Fibroblast of villous mesenchyme (primary cell): Measurements from ENCODE around the gene GLS. TPM values are rescaled to one million over a fixed set of nuclear protein-coding genes. Genes with fewer than 3 reads are reported as not detected.

Source experiments
- DNase-seq: peaks from one replicate; pipeline ENCODE4 v3.0.0-alpha.2; 2010; ENCODE audit warnings: low read depth
- H3K4me3 ChIP-seq: 2 replicates; pipeline ENCODE4 v1.5.1; 2011; ENCODE audit warnings: low read depth, mild to moderate bottlenecking, low read length
- total RNA-seq: library from RNA; depleted of rRNA; stranded (reverse); fragments of >200 nt; gene quantifications from 2 replicates; pipeline ENCODE4 v1.2.3, GENCODE V29; 2012
- TF ChIP-seq, protein P1 (sequence below): IDR thresholded peaks from 2 replicates; pipeline ENCODE4 v1.5.1; 2012; ENCODE audit warnings: low read depth, mild to moderate bottlenecking, low read length; ENCODE audit not compliant: insufficient read depth

The GLS gene
- total RNA-seq, 1 donor, result 519 TPM

DNA sequence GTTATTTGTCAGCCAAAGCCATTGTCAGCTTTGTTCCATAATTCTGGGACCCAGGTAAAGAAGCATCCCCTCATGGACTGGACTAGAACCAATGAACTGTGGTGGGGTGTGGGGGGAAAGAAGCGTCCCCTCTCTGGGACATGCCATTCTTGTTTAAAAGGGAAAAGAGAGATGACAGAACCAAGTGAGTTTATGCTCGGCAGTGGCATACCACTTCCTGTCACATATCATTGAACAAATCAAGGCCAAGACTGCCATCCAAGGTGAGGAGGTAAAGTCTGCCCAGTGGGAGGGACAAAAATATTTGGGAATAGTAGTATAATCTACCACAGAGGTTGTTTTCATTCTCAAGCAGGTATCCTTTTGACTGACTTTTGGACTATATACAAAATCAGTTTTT lies 4.7 kb upstream of the GLS start:
- DNase-seq, result no peak
- TF ChIP-seq, protein P1, sequence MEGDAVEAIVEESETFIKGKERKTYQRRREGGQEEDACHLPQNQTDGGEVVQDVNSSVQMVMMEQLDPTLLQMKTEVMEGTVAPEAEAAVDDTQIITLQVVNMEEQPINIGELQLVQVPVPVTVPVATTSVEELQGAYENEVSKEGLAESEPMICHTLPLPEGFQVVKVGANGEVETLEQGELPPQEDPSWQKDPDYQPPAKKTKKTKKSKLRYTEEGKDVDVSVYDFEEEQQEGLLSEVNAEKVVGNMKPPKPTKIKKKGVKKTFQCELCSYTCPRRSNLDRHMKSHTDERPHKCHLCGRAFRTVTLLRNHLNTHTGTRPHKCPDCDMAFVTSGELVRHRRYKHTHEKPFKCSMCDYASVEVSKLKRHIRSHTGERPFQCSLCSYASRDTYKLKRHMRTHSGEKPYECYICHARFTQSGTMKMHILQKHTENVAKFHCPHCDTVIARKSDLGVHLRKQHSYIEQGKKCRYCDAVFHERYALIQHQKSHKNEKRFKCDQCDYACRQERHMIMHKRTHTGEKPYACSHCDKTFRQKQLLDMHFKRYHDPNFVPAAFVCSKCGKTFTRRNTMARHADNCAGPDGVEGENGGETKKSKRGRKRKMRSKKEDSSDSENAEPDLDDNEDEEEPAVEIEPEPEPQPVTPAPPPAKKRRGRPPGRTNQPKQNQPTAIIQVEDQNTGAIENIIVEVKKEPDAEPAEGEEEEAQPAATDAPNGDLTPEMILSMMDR, result no peak
- no peak overlapping the region for H3K4me3 ChIP-seq

DNA sequence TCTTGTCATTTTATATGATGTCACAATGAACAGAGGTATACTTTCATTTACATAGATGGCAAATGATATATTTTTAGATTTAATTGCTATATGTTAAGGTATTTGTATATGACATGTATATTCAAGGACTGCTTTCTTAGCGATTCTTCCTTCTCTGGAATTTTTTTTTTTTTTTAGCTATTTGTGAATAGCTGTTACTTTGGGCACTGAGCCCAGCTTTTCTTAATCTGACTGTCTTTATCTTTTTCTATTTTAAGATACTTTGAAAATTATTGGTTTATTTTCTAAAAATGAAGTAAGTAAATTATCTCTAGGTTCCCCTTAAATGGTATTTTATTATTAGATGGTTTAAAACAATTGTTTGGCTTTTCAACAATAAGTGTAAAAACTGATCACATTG lies 4.0 kb upstream of the GLS start:
- no peak overlapping the region for H3K4me3 ChIP-seq
- DNase-seq, result no peak
- TF ChIP-seq, protein P1, result no peak

DNA sequence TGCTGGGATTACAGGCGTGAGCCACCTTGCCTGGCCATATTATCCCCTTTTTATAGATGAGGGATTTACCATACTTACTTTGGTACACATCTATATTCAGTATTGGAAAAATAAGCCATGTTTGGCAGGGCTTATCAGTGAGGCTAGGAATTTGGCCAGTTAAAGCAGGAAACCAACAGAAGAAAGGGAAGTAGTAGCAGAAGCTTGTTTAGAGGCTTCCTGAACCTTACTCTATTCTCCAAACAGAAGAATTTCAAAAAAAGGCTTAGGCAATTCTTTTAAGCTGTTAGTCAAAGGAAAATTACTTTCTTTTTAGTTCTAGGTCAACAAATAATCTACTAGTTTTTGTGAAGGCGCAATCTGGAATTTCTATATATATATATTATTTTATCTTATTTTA lies 3.2 kb upstream of the GLS start:
- H3K4me3 ChIP-seq, result no peak overlapping the region
- DNase-seq, result no peak
- TF ChIP-seq, protein P1, result no peak

DNA sequence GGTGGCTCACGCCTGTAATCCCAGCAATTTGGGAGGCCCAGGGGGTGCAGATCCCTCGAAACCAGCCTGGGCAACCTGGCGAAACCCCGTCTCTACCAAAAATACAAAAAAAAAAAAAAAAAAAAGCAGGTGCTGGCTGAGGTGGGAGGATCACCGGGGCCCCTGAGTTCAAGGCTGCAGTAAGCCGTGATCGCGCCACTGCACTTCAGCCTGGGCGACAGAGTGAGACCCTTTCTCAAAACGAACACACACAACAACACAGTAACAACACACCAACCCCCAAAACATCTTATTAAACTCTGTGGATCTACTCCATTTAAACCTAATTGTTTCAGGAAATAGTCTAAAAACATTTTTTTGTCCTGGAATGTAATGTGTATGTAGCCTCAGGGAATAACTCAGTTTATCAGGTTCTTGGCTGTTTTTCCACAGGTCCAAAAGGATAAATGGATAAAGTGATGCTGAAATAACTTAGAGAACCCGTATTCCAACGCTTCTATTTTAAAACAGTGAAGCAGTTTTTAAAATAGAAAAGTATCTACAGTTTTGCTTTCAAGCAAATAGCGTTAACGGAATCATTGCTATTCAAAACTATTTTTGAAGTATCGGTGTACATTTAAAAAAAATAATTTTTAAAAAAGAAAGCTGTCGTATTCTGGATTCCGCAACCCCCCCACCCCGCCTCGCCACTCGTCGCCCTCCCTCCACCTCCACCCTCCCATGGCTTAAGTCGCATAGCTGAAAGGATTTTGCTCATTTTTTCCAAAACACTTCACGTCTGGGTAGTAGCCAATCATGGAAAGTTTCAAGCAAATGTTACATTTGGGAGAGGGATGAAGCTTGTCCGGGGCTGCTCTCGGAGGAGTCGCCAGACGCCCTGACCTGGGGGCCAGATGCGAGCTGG lies 895 bp upstream of the GLS start:
- no peak for DNase-seq
- peak overlapping the region; percentile 76 for H3K4me3 ChIP-seq
- TF ChIP-seq, protein P1, result no peak

DNA sequence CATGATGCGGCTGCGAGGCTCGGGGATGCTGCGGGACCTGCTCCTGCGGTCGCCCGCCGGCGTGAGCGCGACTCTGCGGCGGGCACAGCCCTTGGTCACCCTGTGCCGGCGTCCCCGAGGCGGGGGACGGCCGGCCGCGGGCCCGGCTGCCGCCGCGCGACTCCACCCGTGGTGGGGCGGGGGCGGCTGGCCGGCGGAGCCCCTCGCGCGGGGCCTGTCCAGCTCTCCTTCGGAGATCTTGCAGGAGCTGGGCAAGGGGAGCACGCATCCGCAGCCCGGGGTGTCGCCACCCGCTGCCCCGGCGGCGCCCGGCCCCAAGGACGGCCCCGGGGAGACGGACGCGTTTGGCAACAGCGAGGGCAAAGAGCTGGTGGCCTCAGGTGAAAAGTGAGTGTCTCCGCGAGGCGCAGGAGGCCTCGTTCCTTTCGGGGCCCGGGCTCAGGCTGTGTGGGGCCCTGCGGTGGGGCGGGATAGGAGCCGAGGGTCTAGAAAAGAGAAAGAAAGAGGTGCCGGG lies 520 bp downstream of the GLS start:
- H3K4me3 ChIP-seq, result peak overlapping the region; percentile 76
- TF ChIP-seq, protein P1, result no peak
- no peak for DNase-seq

DNA sequence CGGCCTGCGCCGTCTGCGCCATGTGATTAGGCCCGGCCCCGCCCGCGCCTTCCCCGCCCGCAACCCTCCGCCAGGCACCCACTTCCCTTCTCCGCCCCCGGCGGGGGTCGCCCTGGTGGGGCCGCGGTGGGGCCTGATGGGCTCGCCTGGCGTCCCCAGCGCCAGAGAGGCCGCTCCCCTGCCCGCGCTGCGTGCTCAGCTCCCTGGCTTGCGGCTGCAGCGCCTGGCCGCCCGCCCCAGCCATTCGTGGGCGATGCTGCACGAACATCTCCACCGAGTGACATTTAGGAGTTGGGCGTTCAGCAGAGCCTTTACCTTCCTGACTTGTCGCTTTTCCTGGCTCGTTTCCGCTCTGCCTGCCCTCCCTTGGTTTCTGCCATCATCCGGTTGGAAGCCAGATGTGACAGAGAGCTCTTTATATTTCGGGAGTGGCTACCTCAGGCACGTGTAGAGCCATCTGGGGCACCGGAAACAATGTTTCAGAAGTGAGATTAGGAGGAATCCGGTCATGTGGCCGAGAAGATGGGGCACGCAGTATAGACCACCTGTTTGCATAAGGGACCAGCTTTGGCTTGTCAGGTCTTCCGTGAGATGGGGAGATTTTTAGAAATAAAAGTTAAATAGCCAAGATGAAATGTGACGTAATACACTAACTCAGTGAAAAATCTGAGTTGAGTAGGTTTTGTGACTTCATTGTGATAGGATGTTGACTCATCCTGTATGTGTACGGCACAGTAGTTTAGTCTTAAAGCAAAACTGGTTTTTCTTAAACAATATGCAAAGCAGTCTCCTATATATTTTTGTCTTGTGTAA lies 1.2 kb downstream of the GLS start:
- DNase-seq, result peak; percentile 79
- peak overlapping the region; percentile 76 for H3K4me3 ChIP-seq
- TF ChIP-seq, protein P1, result no peak
